GM19328 (cell line): ENCODE data around the gene LEMD3.

Experiments
- ATAC-seq: cut with Tn5 transposase; IDR thresholded peaks from one replicate; pipeline ENCODE4 v1.9.1; 2021; ENCODE audit warnings: mild to moderate bottlenecking, moderate library complexity; ENCODE audit not compliant: unreplicated experiment

The LEMD3 gene

GRCh38 chr12:65168681-65169319 lies 583 bp upstream of the LEMD3 start:
- no peak for ATAC-seq

DNA sequence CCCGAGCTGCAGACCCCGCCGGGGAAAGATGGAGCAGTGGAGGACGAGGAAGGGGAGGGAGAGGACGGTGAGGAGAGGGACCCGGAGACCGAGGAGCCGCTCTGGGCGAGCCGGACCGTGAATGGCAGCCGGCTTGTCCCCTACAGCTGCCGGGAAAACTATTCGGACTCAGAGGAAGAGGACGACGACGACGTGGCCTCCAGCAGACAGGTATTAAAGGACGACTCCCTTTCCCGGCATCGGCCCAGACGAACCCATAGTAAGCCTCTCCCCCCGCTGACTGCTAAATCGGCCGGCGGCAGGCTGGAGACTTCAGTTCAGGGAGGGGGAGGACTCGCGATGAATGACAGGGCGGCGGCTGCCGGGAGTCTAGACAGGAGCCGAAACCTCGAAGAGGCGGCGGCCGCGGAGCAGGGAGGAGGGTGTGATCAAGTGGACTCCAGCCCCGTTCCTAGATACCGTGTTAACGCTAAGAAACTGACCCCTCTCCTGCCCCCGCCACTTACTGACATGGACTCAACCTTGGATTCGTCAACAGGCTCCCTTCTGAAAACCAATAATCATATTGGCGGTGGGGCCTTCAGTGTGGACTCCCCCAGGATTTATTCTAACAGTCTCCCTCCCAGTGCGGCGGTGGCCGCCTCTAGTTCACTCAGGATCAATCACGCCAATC lies 962 bp downstream of the LEMD3 start:
- ATAC-seq = peak; percentile 35

DNA sequence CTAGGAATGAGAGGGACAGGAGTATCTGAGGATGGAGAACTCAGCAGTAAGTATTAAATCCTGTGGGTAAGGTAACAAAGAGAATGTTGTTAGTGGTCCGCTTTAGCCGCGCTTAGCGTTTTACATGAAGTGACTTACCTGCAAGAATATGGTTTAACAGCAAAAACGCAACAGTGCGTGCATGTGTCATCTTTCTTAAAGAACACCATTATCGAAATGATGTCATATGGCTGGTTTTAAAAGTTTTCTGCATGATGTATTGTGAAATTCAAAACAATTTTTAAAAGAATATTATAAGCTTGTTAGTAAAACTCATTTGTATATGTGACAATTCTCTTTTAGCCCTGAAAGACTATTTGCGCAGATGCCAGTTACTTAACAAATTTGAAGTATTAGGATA lies 1.7 kb downstream of the LEMD3 start:
- no peak for ATAC-seq

GRCh38 chr12:65171870-65172269 lies 2.5 kb downstream of the LEMD3 start:
- no peak for ATAC-seq

DNA sequence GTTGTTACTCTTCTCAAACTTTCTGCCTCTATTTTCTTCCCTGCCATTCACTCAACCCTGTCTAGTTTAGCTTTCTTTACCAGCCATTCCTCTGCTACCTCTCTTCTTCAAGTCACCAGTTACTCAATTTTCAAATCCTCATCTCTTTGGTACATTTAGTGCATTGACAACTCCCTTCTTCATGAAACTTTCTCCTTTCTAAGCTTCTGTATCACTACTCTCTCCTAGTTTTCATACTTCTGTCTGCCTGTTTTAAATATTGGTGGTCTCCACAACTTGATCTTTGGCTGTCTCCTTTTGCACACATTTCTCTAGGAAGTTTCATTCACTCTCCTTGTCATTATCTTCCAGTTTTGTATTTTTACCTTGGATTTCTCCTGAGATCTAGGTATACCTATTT lies 6.0 kb downstream of the LEMD3 start:
- ATAC-seq = no peak

GRCh38 chr12:65182012-65182739 lies 12.8 kb downstream of the LEMD3 start:
- ATAC-seq = no peak

DNA sequence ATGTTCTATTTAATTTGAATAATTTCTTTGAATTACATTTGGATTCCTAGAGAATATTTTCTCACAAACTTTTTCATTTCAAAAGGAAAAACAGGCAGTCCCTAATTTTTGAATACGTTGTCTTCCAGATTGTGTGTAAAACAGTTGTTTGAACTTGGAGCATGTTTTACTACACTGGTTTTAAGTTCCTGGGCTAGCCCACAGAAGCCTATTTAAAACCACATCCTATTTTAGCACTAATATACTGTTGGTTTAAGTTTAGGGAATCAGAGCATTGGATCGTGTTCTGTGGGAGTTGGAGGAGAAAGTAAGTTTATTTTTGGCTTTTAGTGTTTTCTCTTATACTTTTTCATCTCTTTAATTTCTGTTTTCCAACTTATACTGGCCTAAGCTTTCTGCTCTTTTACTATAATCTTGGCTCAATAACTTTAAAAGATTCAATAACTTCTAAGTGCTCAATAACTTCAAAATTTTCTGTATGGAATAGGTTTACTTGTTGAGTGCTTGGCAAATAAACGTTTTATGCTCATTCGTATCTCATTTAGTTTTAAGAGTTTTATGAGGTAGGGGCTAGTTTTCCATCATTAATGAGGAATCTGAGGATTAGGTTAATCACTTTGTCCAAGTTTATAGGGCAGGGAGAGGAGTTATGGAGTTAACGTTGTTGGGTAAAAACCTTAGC lies 14.9 kb downstream of the LEMD3 start:
- ATAC-seq = no peak

DNA sequence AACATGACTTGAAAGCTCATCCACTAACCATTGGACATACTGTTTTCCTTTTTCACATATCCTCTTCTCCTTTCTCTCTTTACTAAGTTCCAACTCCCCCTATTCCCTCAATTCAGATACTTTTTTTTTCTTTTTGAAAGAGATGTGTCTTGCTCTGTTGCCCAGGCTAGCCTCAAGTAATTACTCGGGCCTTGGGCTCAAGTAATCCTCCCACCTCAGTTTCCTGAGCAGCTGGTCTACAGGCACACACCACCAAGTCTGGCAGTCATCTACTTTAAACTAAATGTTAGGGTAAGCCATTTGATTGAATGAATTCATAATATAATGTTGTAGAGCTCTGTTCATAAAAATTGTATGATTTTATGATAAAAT lies 15.5 kb downstream of the LEMD3 start:
- no peak for ATAC-seq

GRCh38 chr12:65187665-65188064 lies 18.3 kb downstream of the LEMD3 start:
- no peak for ATAC-seq

DNA sequence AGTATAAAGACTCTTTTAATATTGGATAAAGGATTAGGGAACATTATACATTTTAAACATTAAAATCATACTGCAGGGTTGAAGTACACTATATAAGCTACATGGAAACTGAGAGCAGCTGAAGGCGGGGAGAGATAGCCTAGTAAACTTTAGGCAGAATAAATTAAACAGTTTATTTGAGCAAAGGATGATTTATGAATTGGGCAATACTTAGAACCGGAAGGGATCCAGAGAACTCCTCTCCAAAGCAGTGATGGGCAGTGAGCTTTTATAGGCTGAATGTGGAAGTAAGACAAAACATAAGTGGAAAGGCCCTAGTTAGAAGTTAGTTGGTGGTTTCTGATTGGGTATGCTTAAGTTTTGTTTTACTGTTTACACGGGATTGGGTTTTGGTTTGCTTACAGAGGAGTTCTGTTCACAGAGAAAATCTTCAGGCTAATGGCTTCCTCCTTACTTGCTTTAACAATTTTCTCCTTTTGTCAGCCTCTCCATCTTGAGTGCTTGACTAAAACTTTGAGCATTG lies 18.9 kb downstream of the LEMD3 start:
- ATAC-seq = peak; percentile 45

DNA sequence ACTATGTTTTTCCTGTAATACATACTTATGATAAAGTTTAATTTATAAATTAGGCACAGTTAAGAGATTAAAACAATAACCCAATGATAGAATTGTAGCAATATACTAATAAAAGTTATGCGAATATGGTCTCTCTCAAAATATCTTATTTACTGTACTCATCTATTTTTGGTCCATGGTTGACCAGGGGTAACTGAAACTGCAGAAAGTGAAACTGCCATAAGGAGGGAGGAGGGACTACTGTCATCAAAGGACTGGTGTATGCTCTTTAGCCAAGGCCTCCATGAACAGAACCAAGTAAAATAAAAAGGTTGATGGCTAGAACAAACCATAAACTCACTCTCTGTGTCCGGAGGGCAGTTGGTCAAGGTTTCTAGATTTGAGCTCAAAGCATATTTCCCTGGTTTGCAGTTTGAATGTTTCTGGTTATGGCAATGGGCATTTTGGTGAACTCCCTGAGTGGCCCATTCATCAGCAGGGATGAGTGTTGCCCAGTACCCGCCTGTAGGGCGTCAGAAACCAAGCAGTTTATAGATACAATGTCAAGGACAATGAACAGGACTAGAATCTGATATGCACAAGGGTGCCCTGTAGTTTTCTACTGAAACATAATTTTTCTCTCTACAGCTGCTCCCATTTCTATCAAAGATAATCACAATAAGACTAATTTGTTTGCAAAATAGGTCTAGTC lies 19.8 kb downstream of the LEMD3 start:
- peak; percentile 96 for ATAC-seq

- no peak for ATAC-seq
Observed at GRCh38 chr12:65192963-65193516, 23.7 kb downstream of the LEMD3 start.

DNA sequence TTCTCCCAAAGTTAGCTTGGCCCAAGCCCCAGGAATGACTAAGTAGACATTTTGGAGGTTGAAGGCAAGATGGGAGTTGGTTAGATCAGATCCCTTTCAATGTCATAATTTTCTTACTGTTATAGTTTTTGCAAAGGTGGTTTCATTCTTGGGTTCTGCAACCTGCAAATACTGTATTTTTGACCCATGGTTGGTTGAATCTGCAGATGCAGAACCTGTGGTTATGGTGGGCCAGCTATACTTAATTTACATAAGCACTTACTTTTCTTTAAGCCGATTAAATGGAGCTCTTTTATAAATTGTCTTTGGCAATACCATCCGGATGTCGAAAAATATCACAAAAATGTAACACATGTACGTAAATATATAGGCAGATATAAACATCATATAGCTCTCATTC lies 25.6 kb downstream of the LEMD3 start:
- ATAC-seq = no peak

GRCh38 chr12:65195387-65196055 lies 26.1 kb downstream of the LEMD3 start:
- no peak for ATAC-seq

- no peak for ATAC-seq
Observed at GRCh38 chr12:65196762-65197567, 27.6 kb downstream of the LEMD3 start.

DNA sequence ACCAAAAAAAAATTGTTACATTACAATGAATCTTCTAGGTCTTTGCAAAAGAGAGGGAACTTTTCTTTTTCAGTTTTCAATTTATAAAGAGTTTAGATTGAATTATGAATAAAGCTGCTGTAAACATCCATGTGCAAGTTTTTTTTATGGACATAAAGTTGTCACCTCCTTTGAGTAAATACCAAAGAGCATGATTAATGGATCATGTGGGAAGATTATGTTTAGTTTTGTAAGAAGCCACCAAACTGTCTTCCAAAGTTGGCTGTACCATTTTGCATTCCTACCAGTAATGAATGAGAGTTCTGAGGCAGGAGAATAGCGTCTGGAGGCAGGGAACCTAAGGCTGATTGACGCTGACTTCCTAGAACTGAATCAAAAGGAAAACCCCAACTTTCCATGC lies 30.2 kb downstream of the LEMD3 start:
- no peak for ATAC-seq

DNA sequence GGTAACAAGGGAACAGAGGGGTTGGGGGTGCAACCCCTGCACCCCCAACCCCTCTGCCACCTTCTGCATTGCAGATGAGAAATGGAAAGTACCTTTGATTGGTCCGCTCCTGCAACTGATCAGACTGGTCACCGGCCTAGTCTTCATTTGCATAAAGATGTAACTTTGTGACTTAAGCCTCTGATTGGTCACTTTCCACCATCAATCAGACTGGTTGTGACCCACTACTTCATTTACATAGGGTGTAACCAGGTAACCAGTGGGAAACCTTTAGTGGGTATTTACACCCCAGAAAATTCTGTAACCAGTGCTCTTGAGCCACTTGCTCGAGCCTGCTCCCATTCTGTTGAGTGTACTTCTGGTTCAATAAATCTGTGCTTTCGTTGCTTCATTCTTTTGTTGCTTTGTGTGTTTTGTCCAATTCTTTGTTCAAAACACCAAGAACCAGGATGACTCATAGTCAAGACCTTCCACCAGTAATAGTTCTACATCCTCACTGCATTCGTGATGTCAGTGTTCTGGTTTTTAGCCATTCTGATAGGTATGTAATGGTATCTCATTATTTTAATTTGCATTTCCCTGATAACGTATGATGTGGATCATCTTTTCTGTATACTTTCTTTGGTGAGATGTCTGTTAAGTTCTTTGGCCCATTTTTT lies 30.8 kb downstream of the LEMD3 start:
- no peak for ATAC-seq

DNA sequence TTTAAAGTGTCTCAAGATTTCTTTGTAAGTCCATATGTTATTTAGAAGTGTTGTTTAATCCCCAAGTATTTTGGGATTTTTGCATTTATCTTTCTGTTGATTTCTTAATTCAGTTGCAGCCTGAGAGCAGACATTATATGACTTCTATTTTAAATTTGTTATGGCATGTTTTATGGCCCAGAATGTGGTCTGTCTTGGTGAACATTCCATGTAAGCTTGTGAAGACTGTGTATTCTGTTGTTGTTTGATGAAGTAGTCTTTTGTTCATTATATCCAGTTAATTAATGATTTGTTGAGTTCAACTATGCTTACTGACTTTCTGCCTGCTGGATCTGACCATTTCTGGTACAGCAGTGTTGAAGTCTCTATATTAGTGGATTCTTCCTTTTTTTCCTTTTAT lies 34.0 kb downstream of the LEMD3 start:
- ATAC-seq = no peak
